Measurements from ENCODE around the gene PFKFB1. TPM values are rescaled to one million over a fixed set of nuclear protein-coding genes. Genes with fewer than 3 reads are reported as not detected.

PFKFB1 gene
- total RNA-seq, 1 experiment from 2014 or later = not detected

DNA sequence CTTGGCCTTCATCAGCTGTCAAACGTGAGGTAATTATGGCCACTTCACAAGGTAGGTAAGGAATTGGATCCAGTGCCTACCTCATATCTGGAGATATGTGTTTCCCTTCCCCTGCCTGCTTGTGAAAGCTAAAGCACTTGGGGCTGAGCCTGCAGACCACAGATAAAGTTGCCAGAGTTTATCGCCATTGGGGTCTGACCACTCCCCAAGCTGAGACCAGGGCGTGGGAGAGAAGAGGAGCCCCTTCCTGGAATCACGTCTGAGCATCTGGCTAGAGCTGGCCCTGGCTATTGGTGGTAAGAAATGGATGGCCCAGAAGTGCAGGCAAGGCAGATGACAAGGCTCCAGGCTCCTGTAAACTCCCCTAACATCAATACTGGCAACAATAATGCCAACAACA lies 34.1 kb upstream of the PFKFB1 start:
- H3K36me3 ChIP-seq (ENCODE audit: insufficient read depth, low read length, poor library complexity, severe bottlenecking) = no peaks in the 10 kb centered on the region
- H3K4me1 ChIP-seq (ENCODE audit: insufficient read depth, low read length, poor library complexity, severe bottlenecking) = no peaks in the 10 kb centered on the region
- ChIA-PET POLR2A (ENCODE audit: low non-redundant PET) (no interaction called here), CTCF (no interaction called here)
- no peak overlapping the region for H3K4me3 ChIP-seq (ENCODE audit: low read depth, low read length, poor library complexity, severe bottlenecking)
- no peaks in the 10 kb centered on the region for H3K9me3 ChIP-seq (ENCODE audit: low read depth, low read length, poor library complexity, severe bottlenecking)
- no peak for TF ChIP-seq EZH2 (IDR thresholded peaks at IDR 0.05; ENCODE audit: borderline replicate concordance, low read depth, low read length, poor library complexity, severe bottlenecking)
- TF ChIP-seq, protein P1, sequence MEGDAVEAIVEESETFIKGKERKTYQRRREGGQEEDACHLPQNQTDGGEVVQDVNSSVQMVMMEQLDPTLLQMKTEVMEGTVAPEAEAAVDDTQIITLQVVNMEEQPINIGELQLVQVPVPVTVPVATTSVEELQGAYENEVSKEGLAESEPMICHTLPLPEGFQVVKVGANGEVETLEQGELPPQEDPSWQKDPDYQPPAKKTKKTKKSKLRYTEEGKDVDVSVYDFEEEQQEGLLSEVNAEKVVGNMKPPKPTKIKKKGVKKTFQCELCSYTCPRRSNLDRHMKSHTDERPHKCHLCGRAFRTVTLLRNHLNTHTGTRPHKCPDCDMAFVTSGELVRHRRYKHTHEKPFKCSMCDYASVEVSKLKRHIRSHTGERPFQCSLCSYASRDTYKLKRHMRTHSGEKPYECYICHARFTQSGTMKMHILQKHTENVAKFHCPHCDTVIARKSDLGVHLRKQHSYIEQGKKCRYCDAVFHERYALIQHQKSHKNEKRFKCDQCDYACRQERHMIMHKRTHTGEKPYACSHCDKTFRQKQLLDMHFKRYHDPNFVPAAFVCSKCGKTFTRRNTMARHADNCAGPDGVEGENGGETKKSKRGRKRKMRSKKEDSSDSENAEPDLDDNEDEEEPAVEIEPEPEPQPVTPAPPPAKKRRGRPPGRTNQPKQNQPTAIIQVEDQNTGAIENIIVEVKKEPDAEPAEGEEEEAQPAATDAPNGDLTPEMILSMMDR (conservative IDR thresholded peaks at IDR 0.05; ENCODE audit: low read depth, low read length) = no peak
- no peak overlapping the region for H3K27ac ChIP-seq (ENCODE audit: low read depth, low read length, poor library complexity, severe bottlenecking)
- BruUV-seq (replicated peaks) = no TSS peak
- DNase-seq (ENCODE audit: low spot score) = no peak
- H3K27me3 ChIP-seq (replicated peaks; ENCODE audit: insufficient read depth, low read depth, low read length, poor library complexity) = no peaks in the 10 kb centered on the region
- intact Hi-C loops (cut with micrococcal nuclease; ENCODE audit: unreplicated experiment) = no loop called here

DNA sequence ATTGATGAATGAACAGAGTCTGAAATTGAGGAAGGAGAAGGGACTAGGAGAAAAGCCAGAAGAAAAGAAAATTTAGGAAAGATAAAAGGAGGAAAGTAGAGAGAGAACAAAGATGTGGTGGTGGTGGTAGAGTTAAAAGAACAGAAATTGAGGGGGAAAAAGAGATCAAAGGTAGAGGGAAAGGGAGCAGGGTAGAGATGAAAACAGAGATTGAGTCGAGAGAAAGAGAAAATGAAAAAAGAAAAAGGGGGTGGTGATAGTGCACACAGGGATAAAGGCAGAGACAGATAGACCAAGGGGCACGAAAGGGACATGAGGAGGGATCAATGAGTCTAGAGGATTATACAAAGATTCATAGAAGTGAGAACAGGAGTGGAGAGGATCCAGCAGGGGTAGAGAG lies 32.9 kb upstream of the PFKFB1 start:
- ChIA-PET CTCF (no interaction called here), POLR2A (ENCODE audit: low non-redundant PET) (no interaction called here)
- H3K4me3 ChIP-seq (ENCODE audit: low read depth, low read length, poor library complexity, severe bottlenecking) = no peak overlapping the region
- no peaks in the 10 kb centered on the region for H3K9me3 ChIP-seq (ENCODE audit: low read depth, low read length, poor library complexity, severe bottlenecking)
- intact Hi-C loops (cut with micrococcal nuclease; ENCODE audit: unreplicated experiment) = no loop called here
- H3K4me1 ChIP-seq (ENCODE audit: insufficient read depth, low read length, poor library complexity, severe bottlenecking) = no peaks in the 10 kb centered on the region
- no TSS peak for BruUV-seq (replicated peaks)
- TF ChIP-seq EZH2 (IDR thresholded peaks at IDR 0.05; ENCODE audit: borderline replicate concordance, low read depth, low read length, poor library complexity, severe bottlenecking) = no peak
- TF ChIP-seq, protein P1 (conservative IDR thresholded peaks at IDR 0.05; ENCODE audit: low read depth, low read length) = no peak
- H3K27me3 ChIP-seq (replicated peaks; ENCODE audit: insufficient read depth, low read depth, low read length, poor library complexity) = no peaks in the 10 kb centered on the region
- DNase-seq (ENCODE audit: low spot score) = no peak
- H3K27ac ChIP-seq (ENCODE audit: low read depth, low read length, poor library complexity, severe bottlenecking) = no peak overlapping the region
- no peaks in the 10 kb centered on the region for H3K36me3 ChIP-seq (ENCODE audit: insufficient read depth, low read length, poor library complexity, severe bottlenecking)

DNA sequence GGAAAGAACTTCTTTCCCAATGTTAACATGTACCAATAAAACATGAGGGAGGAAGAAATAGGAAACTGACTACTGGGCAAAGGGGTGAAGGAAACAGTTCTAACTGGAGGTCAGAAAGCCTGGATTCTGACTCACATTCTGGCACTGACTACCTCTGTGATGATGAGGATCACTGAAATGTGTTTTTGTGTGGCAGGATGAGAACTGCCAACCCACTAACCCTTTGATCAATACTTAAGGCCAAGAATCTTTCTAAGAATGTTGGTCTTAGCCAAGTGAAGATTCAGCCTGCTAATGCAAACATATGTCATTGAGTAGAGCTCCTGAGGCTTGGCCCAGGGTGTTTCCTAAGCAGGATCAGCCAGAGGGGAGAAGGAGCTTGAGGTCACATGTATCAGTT lies 32.2 kb upstream of the PFKFB1 start:
- H3K27ac ChIP-seq (ENCODE audit: low read depth, low read length, poor library complexity, severe bottlenecking) = no peak overlapping the region
- TF ChIP-seq, protein P1 (conservative IDR thresholded peaks at IDR 0.05; ENCODE audit: low read depth, low read length) = no peak
- TF ChIP-seq EZH2 (IDR thresholded peaks at IDR 0.05; ENCODE audit: borderline replicate concordance, low read depth, low read length, poor library complexity, severe bottlenecking) = no peak
- no peak overlapping the region for H3K4me3 ChIP-seq (ENCODE audit: low read depth, low read length, poor library complexity, severe bottlenecking)
- H3K27me3 ChIP-seq (replicated peaks; ENCODE audit: insufficient read depth, low read depth, low read length, poor library complexity) = no peaks in the 10 kb centered on the region
- CTCF ChIA-PET = no interaction called here
- no peaks in the 10 kb centered on the region for H3K4me1 ChIP-seq (ENCODE audit: insufficient read depth, low read length, poor library complexity, severe bottlenecking)
- intact Hi-C loops (cut with micrococcal nuclease; ENCODE audit: unreplicated experiment) = no loop called here
- H3K9me3 ChIP-seq (ENCODE audit: low read depth, low read length, poor library complexity, severe bottlenecking) = no peaks in the 10 kb centered on the region
- BruUV-seq (replicated peaks) = no TSS peak
- no peak for DNase-seq (ENCODE audit: low spot score)
- no peaks in the 10 kb centered on the region for H3K36me3 ChIP-seq (ENCODE audit: insufficient read depth, low read length, poor library complexity, severe bottlenecking)
- POLR2A ChIA-PET (ENCODE audit: low non-redundant PET) = no interaction called here
